C4-2B (cell line): ENCODE measurements around the gene MYO1C.

ENCODE experiments used
- H3K27ac ChIP-seq: fragments of 450-650 bp; 2 replicates; pipeline ENCODE4 v1.5.1; 2017
- ZFX ChIP-seq: fragments of 450-650 bp; IDR thresholded peaks from 2 replicates; pipeline ENCODE4 v1.6.1; 2017
- TF ChIP-seq, protein P1 (sequence below): fragments of 450-650 bp; conservative IDR thresholded peaks from 2 replicates; pipeline ENCODE4 v1.5.1; 2017; ENCODE audit warnings: mild to moderate bottlenecking

Gene MYO1C

DNA sequence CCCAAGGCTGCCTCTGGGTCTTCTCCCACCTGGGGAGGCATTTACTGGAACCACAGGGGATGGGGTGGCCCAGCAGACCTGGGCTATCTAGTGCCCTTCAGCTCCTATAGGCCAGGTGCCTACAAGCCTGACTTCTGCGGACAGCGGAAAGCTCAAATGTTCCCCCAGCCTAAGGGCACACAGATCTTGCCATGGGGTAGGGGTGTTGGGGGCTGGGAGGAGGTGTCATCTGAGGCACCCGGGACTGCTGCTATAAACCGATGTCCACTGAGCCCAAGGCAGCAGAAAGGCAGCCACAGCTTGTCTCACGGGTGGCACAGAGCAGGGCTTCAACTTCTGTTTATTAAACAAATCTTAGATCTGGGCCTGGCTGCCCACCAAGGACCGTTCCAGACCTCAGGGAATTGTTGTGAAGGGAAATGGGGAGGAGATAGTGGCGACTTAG is 3.6 kb downstream of the MYO1C start:
- no peak for TF ChIP-seq ZFX
- TF ChIP-seq, protein P1, sequence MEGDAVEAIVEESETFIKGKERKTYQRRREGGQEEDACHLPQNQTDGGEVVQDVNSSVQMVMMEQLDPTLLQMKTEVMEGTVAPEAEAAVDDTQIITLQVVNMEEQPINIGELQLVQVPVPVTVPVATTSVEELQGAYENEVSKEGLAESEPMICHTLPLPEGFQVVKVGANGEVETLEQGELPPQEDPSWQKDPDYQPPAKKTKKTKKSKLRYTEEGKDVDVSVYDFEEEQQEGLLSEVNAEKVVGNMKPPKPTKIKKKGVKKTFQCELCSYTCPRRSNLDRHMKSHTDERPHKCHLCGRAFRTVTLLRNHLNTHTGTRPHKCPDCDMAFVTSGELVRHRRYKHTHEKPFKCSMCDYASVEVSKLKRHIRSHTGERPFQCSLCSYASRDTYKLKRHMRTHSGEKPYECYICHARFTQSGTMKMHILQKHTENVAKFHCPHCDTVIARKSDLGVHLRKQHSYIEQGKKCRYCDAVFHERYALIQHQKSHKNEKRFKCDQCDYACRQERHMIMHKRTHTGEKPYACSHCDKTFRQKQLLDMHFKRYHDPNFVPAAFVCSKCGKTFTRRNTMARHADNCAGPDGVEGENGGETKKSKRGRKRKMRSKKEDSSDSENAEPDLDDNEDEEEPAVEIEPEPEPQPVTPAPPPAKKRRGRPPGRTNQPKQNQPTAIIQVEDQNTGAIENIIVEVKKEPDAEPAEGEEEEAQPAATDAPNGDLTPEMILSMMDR, result no peak
- no peak overlapping the region for H3K27ac ChIP-seq

DNA sequence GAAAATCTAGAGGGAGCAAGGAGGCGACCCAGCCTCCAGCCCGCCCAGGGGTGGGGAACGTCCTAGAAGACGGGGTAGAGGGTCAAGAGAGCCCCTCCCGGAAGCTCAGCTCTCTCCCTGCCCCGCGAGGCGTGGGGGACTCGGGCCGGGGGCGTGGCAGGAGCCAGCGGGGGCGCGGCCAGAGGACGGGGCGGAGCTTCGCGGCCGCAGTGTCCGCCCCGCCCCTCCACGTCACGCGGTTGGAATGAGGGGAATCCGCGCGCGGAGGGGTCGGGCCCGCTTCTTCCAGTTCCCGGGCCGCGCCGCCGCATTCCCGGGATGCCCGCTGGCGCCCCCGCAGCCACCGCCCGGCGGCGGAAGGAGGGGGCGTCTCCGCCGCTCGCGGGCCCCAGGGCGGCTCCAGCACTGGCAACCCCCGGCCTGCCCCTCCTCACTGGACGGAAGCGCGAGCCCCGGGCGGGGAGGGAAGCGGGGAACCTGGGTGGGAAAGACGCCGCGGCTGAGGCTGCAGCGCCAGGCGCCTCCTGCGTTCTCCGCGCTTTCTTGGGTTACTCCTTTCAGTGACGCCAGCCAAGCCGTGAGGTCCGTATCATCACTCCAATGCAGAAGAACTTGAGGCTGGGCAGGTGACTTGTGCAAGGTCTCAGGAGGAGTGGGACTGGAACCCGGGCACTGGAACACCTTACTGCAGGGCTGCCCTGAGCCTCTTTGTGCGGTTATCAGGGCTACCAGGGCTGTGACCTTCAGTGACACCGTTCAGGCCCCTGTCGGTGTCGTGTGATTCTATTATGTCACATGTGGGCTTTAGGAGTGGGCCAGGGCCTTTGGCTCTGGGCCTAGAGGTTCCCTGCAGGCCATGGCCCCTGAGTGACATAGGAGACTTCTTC is 4.3 kb downstream of the MYO1C start:
- TF ChIP-seq, protein P1, result no peak
- no peak for TF ChIP-seq ZFX
- no peak overlapping the region for H3K27ac ChIP-seq

DNA sequence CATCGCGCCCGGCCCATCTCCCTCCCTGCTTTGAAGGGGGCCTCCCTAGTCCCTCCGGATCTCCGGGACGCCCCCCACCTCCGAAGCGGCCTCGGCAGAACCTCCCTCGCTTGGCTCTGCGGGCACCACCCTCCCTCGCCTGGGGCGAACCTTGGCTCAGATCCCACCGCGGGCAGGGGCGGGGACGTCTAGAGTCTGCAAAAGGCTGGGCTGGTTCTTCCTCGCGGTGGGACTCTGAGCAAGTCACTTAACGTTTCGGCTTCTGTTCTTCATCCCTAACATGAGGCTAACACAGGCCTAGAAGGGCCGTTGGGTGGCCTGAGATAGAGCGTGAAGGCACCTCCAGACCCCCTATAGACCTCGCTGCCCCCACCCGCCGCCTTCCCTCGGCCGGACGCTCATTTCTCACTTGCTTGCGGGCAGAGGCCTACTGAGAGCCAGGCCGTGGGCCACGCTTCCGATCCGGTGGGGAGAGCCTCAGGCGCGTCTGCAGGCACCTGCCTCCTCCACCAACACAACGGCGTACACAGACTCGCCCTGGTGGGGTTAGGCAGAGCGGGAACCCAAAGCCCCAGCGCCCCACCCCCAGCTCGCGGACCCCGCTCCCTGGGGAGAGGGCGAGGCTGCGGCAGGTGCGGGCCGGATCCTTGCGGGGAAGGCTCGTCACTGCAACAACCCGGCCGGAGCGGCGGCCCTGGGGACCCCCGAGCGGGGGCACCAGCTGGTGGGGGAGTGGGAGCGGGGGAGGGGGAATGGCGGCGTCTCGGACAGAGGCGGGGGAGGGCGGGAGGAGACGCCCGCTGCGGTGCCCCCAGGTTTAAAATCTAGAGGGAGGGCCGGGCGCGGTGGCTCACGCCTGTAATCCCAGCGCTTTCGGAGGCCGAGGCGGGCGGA is 5.4 kb downstream of the MYO1C start:
- peak overlapping the region; percentile 97 for H3K27ac ChIP-seq
- TF ChIP-seq ZFX, result no peak

DNA sequence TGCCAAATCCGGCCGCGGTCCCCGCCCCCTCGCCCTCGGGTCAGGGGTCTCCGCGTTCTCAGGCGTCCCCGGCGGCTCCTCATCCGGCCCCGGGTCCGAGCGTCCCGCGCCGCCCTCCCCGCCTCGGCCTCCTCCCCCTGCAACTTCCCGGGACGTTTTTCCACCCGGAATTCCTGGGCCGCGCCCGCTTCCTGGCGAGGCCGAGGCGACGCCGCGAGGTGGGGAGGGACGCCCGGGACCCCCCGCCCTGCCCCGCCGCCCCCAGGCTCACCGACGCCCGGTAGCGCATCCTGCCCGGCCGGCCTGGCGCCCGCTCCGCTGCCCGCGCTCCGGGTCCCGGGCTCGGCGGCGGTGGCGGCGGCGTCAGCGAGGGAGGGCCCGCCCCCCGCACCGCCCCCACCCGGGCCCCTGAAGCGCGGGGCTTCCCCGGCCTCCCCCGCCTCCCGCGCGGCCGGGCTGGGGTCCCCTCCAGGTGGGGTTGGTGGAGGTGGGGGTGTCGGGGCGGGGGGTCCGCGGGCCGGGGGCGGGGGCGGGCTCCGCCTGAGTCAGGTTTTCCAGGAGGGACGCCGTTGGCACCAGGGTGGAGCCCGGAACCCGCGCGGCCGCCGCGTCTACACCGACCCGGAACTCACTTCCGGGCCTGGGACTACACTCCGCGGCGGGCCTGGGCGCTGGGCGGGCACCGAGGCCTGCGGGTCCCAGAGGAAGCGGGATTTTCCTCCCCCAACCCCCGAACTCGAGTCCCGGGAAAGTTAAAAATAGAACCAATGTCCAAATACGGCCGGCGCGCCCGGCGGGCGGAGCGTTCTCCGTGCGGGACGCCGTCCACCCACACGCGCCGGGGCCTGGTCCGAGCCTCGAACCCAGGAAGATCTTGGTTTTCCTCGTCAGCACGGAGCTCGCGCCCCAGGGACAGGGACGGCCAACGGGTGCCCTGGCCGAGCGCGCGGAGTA is 6.8 kb downstream of the MYO1C start:
- TF ChIP-seq ZFX, result peak; percentile 80
- TF ChIP-seq, protein P1, result no peak
- peak overlapping the region; percentile 97 for H3K27ac ChIP-seq

DNA sequence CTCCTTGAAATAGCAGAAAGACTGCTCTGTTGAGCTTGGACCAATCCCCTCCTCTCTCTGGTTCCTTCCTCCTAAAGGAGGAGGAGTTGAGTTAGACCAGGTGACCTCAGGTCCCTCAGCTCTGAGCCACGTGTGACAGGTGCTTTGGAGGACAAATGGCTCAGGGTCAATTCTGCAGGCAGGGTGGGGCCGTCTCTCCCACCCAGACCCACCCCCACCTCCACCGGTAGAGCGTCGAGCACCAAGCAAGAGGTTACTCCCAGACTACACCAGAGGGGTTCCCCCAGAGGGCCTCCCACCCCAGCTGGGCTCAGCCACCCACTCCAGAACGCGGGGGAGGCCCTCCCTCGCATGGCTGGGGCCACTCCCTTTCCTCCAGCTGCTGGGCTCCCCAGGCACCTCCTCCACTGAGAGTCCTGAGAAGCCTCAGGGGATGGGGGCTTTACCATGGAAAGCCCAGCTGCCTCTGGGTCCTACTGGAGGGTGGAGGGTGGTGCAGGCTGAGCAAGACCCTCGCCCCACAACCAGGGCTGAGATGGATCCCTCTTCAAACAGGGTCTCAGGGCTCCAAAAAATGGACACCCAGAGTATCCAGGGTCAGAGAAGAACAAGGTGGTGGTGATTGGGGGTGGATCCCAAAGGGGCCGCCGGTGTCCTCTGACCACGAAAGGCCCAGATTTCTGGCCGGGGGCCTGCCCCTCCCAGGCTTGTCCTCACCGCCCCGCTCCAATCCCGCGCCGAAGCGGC is 7.6 kb downstream of the MYO1C start:
- TF ChIP-seq, protein P1, result no peak
- TF ChIP-seq ZFX, result no peak
- H3K27ac ChIP-seq, result peak overlapping the region; percentile 97

DNA sequence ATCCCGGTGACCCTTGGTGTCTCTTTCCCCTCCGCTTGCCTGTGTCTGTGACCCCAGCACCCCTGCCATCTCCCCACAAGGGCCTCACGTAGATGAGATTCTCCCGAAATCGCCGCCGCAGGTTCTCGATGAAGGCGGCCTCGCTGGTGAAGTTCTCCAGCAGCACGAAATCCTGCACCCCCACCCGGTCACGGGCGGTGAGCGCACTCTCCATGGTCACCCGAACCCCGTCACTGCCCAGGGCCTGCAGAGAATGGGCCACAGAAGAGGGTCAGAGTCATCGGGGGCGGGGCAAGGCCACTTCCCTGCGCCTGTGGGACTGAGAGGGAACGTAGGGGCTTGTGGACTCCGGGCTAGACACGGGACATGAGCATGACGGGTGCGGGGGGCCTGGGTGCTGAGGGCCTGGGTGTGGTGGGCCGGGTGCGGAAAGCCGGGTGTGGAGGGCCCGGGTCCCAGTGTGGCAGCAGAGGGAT is 8.4 kb downstream of the MYO1C start:
- TF ChIP-seq, protein P1, result no peak
- TF ChIP-seq ZFX, result no peak
- H3K27ac ChIP-seq, result peak overlapping the region; percentile 97
